ENCODE data around the gene KRT25.

DNA sequence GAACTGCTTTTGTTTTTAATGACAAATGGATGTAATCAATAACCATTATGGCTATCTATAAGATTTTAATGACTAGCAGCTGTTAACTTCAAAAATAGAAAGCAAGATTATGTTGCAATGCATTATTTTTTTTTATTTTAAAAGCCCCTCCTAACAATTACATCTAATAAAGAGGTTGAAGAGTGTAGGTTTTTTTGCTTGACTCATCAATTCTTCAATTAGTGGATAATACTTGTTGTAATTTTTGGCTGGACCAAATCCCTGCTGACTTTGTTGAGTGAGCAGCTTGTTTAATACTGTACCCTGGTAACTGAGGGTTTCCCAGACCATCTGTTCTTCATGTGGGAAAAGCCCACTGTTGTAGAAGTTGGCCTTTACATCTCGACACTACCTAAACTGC lies 24.2 kb downstream of the KRT25 start:
- TF ChIP-seq, protein P1, sequence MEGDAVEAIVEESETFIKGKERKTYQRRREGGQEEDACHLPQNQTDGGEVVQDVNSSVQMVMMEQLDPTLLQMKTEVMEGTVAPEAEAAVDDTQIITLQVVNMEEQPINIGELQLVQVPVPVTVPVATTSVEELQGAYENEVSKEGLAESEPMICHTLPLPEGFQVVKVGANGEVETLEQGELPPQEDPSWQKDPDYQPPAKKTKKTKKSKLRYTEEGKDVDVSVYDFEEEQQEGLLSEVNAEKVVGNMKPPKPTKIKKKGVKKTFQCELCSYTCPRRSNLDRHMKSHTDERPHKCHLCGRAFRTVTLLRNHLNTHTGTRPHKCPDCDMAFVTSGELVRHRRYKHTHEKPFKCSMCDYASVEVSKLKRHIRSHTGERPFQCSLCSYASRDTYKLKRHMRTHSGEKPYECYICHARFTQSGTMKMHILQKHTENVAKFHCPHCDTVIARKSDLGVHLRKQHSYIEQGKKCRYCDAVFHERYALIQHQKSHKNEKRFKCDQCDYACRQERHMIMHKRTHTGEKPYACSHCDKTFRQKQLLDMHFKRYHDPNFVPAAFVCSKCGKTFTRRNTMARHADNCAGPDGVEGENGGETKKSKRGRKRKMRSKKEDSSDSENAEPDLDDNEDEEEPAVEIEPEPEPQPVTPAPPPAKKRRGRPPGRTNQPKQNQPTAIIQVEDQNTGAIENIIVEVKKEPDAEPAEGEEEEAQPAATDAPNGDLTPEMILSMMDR (IDR thresholded peaks at IDR 0.05) = no peak
- no peak for TF ChIP-seq POLR2A (IDR thresholded peaks at IDR 0.05)

All from transverse colon (tissue), 3 donors.